NCI-H2081 treated with DMSO at 0.1 percent for 48 hours (cell line): ENCODE results near the gene UCK2.

Experiments
- DNase-seq: peaks from one replicate; lab custom pipeline; 2025; lab: John Stamatoyannopoulos, UW

UCK2 gene

DNA sequence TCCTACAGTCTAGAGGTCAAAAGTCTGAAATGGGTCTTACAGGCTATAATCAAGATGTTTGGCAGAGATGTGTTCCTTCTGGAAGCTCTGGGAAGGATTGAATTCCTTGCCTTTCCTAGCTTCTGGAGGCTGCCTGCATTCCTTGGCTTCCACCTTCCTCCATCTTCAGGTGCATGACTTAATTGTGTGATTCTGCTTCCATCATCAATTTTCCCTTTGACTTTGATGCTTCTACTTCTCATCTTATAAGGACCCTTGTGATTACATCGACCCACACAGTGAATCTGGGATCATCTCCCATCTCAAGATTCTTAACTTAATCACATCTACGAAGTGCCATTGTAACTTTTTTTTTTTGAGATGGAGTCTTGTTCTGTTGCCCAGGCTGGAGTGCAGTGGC, 111.4 kb downstream of the UCK2 start:
- no peak for DNase-seq

DNA sequence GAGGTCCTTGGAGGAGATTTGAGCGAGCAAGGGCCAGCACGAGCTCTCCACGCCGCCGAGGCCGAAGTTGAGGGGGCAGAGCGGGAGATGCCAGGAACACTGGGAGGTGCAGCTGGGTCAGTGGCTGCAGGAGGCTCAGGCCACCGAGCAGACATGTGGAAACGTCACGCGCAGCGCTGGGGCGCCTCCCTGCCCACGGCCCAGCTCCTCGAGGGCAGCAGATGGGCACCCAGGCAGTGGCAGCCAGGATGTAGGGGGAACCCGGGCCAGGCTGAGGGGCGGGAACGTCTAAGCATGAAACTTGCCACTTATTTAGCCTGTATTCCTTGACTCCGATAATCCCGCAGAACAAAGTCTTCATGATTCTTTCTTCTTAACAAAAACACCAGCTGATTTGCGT, 114.1 kb downstream of the UCK2 start:
- no peak for DNase-seq

DNA sequence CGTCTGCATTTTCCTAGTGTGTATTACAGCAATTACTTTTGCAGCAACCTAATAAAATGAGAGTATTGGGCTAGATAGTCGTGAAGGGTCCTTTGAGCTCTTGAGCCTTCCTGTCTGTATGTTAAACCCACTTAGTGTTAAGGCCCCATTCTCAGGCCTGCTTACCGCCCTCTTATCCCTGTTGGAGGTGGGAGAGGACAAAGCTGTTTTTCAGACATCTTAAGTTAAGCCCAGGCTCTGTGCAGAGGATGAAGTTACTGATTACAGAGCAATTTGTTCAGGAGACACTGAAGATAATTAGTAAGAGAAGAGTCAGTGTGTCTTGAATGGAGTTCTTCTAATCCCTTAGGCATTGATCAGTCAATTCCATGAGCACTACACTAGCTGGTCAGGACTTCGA, 114.6 kb downstream of the UCK2 start:
- no peak for DNase-seq

DNA sequence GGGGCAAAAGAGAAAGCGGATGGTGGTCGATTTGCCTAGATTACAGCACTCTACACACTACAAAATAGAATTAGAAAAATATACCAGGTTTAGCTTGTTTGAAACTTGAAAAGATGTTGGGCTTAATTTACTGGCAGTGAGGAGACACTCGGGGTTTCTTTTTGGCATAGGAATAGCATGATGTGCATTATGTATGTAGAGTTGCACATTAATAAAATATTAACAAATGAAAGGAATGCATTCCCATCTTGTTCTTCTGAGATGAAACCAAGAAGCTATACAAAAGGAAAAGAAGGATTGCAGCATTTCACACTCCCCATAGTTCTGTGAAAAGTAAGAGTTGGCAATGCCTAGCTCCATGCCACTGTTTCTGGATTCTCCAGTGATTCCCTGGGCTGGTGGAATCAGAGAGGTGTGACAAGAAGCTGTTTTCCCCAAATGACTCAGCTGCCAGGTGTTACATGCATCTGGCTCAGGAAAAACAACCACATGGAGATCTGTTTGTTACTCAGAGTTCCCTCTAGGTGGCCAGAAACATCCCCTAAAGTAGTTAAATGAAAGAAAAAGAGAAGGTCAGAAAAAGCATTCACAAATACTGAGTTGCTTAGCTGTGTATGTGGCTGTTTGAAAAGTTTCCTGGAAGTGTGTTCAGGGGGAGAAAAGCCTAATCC, 115.6 kb downstream of the UCK2 start:
- no peak for DNase-seq

DNA sequence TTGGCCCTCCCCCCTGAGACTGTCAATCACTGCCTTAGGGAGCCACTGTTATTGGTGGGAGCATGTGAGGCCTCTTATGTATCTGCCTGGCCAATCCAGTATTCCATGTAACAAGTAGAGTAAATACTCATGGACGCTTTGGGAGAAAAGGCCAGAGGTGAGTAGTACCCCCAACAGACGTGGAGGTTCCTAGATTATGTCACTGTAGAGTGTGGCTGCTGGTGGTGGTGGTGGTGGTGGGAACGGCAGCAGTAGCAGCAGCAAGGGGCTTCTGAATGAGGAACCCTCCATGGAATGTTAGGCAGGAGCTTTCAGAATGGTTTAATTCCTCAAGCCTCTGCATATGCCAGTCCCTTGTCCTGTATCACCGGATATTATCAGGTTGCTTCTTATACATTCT, 118.5 kb downstream of the UCK2 start:
- DNase-seq: no peak

DNA sequence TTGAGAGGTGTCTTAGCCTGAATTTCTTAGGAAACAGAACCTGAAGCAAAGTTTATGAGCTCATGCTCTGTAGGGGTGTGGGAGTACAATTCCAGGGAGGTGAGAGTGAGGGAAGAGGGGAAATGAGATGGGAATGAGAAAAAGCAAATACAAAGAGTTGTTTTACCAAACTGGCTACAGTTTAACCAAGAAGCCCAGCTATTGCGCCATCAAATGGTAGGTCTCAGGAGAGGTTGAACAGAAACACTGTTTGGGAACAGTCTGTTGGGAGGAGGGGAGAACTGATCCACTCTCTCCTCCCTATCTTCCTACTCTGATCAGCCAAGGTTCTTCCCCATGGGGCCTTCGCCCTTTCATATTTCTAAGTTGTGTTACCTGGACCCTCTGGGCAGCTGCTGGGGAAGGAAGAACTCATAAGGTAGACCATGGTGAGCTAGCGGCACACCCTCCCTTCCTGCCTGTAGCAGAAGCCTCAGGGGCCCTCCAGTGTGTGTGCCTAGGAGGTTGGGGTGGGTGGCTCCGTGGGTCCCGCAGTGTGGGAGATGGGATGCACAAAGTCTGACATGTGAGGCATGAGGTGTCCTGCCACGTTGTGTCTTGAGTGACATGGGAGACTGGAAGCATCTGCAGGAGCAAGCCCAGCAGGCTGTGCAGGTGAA, 120.5 kb downstream of the UCK2 start:
- no peak for DNase-seq

DNA sequence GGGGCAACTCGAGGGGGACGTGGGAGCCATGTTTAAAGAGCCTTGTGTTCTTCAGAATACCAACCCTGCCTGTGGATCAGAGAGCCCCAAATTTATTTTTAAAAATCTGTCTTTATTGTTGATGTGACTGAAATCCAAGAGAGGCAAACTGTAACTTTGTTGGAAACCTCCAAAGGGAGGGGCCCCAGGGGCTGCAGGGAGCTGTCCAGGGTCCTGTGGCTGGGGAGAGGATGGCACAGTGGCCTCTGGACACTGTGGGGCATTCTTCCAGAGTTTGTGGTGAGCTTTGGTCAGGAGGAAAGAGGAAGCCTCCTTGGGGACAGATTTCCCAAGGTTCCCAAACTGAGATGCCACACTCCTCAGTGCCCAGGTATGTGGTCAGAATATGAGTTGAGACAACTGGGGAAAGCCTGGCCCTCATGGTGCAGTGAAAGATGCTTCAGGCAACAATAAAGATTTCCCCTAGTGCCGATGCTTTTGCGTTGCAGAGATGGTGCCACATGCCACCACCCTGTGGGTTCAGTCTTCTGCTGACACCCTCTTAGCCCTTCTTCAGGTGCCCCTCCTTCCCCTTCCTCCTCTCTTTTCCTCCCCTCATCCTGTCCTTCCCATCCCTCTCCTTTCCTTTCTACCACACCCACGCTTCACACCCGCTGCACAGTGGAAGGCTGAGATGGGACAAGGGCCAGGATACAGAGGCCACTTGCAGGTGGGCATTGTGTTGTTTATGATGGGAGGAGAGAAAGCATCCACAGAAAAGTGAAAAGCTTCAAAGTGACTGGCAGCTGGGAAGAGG, 122.1 kb downstream of the UCK2 start:
- no peak for DNase-seq

DNA sequence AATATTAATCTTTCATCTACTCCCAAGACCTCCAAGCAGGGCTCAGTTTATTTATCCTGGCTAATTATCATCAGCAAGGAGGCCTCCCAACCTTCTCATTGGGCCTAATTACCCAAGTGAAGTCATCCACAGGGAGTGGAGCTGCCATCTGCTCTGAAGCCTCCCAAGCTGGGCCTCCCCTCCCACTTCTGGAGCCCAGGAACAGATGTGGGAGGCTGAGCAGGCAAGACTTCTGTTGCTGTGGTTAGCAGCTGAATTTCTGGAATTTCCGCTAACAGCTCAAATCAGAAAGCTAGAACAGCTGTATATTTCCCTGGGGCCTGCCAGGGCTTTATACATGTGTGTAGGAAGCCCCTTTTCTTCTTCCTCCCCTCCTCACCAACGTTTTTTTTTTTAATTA, 127.5 kb downstream of the UCK2 start:
- no peak for DNase-seq

DNA sequence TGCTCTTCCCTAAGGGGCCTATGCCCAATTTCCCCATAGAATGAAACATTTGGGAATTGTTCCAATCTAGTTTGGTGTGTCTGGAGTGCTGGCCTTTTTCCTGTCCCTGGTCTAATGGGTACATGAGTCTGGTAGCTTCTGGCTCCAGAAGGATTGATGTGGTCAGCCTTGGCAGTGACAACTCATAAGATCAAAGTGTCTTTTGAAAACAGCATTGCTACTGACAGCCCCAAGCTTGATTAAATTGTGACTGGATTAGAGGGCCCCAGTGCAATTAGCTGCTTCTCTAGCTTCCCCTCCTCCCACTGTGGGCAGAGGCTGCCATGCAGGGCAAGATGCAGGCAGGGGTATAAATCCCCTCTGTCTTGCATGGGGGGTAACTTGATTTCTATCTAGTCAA, 130.9 kb downstream of the UCK2 start:
- no peak for DNase-seq

DNA sequence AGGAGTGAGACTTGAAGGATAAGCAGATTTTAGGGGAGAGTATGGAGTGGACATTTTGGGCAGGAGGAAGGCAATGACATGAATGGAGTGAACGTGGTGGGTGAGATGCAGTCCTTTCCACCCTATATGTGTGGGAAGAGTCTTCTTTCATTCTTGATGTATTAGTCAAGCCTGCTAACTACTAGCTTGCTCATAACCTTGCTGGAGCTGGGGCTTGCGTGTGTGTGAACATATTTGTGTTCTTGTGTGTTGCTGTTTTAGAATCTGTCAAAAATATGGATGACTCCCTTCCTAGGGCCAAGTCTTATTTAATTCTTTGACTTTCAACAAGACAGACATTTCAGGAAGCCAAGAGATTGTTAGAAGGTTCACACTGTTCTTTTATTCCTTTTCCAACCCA, 132.7 kb downstream of the UCK2 start:
- DNase-seq: no peak

DNA sequence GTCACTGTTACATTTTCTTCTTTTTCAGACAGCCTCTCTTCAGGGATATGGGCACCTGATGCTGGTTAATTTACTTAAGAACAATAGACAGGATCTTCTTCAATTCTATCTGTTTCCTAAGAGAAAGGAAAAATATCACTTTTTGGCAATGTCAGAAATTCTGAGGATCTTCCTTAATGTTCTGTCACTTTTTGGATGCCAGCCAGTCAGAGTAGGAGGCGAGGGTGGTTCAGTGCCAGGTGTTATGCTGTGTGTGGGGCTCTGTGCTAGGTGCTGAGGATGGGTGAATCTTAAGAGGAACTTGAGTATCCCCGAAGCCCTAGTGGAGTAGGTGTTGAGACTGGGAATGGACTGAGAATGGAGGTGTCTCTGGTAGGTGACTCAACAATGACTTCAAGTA, 133.5 kb downstream of the UCK2 start:
- DNase-seq: no peak
